Fibroblast of pulmonary artery (primary cell): ENCODE data around the gene NCK2.
A peak's percentile ranks its signal among the peaks of the same experiment; 100 is the strongest.

ENCODE experiments used
- DNase-seq: peaks from one replicate; pipeline ENCODE4 v3.0.0-alpha.2; 2010; ENCODE audit warnings: low read depth
- H3K4me3 ChIP-seq: replicated peaks from 2 replicates; pipeline ENCODE4 v1.5.1; 2011; ENCODE audit warnings: low read depth, mild to moderate bottlenecking, control low read depth, low read length, moderate library complexity
- TF ChIP-seq, protein P1 (sequence below): IDR thresholded peaks from 2 replicates; pipeline ENCODE4 v1.5.1; 2011; ENCODE audit warnings: mild to moderate bottlenecking, control low read depth, low read length, inconsistent platforms; ENCODE audit errors: missing control alignments

The NCK2 gene

DNA sequence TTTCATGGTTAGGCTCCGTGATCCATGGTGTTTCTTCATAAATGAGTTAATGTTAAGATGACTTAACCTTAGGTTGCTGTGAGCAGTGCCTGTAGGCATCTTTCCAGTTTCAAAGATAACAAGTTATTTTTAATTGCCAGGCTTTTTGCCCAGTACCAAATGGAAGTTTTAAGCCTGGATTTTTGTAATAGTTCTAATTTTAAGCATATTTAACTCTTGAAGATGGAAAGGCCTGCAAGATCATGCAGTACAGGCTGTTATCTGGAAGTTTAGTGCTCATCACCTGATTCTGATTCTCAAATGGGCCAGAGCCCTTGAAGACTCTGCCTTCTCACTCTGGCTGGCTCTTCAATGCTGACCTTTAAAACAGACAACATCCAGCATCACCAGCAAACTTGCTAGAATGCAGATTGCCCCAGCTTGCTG, 141.3 kb downstream of the NCK2 start:
- TF ChIP-seq, protein P1, sequence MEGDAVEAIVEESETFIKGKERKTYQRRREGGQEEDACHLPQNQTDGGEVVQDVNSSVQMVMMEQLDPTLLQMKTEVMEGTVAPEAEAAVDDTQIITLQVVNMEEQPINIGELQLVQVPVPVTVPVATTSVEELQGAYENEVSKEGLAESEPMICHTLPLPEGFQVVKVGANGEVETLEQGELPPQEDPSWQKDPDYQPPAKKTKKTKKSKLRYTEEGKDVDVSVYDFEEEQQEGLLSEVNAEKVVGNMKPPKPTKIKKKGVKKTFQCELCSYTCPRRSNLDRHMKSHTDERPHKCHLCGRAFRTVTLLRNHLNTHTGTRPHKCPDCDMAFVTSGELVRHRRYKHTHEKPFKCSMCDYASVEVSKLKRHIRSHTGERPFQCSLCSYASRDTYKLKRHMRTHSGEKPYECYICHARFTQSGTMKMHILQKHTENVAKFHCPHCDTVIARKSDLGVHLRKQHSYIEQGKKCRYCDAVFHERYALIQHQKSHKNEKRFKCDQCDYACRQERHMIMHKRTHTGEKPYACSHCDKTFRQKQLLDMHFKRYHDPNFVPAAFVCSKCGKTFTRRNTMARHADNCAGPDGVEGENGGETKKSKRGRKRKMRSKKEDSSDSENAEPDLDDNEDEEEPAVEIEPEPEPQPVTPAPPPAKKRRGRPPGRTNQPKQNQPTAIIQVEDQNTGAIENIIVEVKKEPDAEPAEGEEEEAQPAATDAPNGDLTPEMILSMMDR, result no peak
- DNase-seq, result peak; percentile 74
- H3K4me3 ChIP-seq, result no peak overlapping the region

DNA sequence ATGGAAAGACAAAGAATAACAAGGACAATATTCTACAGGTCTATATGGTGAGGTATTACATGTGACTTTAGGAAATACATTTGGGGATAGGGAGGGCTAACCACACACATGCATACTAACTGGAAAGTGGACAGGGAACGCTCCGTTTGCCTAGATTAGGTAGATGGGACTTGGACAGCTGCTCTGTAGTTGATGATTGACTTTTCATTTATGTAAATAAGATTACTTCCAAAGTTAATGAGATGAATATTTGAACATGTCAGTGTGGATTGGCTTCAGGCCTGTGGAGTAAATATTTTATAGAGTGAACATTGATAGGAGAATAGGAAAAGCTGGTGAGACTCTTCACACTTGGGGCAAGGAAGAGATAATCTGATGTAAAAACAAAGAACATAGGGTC, 142.0 kb downstream of the NCK2 start:
- TF ChIP-seq, protein P1, result no peak
- no peak for DNase-seq
- H3K4me3 ChIP-seq, result no peak overlapping the region

DNA sequence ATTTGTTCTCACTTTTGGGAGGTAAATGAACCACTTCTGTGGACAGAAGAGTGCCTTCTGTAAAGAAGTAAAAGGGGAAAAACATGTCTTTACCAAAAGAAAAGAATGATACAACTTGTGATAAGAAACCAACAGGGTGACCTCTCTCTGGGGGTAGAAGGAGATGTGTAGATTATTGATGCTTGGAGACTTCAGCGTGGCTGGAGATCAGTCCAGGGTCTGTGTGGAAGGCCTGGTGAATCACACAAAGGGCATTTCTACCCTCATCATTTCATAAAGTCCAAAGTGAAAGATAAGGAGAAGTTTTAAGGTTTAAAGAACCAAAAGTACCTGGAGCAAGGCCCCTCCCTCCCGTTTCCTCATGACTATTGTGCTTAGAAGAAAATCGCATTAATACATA, 142.5 kb downstream of the NCK2 start:
- no peak for DNase-seq
- H3K4me3 ChIP-seq, result no peak overlapping the region
- TF ChIP-seq, protein P1, result no peak

DNA sequence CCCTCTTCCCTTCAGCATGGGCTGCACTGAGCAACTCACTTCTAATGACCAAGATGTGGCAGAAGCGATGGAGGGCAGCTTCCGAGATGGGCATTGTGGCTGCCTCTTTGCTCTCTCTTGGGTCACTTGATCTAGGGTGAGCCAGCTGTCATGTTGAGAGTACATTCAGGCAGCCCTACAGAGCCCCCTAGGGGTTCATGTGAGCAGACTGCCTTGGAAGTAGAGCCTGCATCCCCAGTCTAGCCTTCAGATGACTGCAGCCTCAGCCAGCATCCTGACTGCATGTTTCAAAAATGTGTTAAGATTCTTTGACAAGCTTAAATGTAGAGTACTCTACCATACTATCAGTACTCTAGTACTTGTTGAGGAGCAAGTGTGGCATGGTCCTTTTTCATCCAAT, 143.9 kb downstream of the NCK2 start:
- no peak overlapping the region for H3K4me3 ChIP-seq
- TF ChIP-seq, protein P1, result no peak
- no peak for DNase-seq

DNA sequence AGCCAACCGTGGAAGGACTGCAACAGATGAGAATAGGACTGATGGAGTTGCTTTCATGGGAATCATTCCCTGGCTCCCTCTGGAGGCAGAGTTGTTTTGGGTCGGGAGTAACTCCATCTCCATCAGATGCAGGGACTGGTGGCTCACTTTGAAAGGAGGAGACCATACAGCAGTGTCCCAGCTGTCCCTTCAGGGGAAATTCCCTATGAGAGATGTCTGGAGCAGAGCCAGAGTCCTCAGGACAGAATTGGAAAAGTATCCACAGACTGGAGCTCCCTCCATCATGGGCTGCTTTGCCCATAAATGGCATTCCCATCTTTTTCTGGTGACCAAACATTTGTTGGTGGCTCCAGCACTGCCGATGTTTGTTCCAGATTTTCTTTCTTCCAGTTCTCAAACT, 144.3 kb downstream of the NCK2 start:
- DNase-seq, result no peak
- TF ChIP-seq, protein P1, result no peak
- no peak overlapping the region for H3K4me3 ChIP-seq

DNA sequence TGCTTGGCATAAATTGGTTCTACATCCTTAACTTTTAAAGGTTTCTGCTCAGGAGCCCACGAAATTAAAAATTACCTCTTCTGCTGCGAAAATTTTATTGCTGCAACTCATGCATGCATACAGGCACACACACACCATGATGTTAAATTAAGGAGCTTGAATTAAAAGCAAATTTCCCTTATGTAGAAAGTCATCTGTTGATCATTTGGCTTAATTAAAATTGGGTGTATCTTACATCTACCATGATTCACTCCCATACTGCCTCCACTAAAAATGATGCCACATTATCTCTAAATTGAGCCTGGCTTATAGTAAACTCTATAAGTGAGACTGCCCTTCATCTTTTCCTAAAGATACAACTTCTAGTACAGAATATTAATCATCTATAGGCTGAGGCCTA, 145.4 kb downstream of the NCK2 start:
- no peak for DNase-seq
- TF ChIP-seq, protein P1, result no peak
- H3K4me3 ChIP-seq, result no peak overlapping the region

DNA sequence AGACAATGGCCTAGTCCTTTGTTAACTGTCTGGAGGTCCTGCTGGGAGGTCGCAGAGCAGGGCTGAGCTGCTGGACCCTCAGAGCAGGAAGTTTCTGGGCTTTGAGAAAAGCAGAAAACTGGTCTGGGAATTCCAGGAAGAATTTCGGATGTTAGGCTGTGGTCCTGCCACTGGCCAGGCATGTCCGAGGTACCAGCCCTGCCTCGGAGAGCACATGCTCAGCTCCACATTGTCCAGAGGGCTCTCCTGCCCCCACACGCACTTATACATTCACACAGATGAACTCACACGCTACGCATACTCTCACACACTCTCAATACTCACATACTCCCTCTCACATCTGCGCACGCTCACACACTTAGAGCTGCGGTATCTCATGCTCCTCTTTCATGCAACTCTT, 146.1 kb downstream of the NCK2 start:
- DNase-seq, result no peak
- no peak overlapping the region for H3K4me3 ChIP-seq
- TF ChIP-seq, protein P1, result no peak
